HuH-7.5 (cell line): ENCODE results near the gene GEN1.

Source experiments
- DNase-seq: peaks from one replicate; pipeline ENCODE4 v3.0.0; 2011; ENCODE audit warnings: low spot score

The GEN1 gene

DNA sequence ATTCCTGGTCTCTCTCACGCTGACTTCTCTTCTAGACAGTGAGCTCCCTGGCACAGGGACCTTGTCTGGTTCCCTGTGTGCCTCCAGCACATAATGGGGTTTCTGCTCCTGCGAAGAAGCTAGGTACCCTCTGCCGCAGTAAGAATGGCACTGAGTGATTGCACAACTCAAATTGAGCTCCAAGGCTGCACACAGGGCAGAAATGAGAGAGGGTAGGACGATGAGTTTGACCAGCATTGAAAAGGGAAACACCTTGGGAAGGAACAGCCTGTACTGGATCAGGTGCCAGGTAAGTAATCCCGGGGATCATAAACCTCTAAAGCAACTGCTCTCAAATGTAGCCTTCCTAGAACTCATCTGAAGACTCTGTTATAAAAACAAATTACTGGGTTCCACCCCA, 41.4 kb downstream of the GEN1 start:
- DNase-seq: no peak

DNA sequence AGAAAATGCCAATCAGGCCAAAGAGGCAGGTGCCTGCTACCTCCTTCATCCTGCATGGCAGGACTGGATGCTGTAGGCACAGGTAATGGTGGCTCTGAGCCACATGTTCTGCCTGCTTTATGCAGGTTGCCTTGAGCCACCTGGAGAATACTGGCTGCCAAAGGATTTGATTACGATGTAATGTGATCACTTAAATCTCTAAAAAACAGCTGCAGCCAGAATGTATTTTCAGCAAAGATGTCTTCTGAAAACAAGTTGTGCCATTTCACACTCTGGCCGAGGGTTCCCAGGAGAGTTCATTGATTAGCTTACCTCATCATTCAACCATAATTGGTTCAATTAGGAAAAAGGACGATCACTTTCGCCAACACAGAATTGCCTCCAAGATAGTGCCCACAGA, 44.4 kb downstream of the GEN1 start:
- DNase-seq: no peak

DNA sequence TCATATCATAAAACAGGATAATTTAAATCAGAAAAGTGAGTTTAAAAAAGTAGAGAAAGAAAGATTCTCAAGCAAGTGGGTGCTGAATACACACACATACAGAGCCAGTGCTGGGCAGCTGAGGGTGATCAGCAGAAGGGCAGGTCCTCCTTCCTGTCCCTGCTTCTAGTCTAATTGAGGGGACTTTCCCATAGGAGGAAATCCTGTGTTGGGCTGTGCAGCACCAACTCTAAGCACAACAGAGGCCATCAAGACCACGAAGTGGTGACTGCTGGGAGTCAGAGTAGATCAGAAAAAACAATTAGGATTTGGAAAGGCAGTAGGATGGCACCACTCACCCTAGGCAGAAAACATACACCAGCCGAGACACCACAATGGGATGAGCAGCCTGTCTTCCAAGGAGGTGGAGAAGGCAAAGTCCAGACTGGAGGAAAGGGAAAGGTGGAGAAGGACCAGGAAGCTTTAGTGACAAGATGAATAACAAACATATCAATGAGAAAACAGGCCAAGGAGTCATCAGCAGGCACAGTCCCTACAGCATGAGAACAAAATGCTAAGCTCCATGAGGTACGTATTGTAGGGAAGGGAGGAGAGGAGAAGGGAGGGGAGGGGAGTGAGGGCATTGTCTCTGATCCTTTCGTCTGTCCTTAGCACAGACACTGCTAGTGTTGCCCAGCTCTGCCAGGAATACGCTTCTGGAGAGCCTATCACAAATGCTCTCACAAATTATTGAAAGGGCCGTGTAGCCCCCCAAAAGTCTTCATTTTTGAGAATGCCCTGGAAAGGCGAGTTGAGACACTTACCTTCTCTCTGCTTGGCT, 45.6 kb downstream of the GEN1 start:
- DNase-seq: no peak

DNA sequence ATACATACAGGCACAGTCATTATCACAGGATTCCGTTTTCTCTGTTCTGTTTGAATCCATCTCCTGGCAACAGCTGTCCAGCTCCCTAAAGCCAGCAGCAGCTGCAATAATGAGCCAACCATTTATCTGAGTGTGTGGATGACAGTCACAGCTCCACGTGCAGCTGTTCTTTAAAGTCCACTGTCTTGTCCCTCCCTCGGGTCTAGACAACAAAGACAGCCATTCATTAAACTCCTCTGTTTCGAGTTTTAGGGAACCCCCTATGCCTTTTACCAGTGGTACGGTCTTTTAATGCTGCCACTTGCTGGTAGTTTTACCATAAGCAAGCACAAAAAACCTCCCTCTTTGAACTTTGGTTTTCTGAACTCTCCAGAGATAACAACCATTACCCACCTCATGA, 46.3 kb downstream of the GEN1 start:
- DNase-seq: no peak

DNA sequence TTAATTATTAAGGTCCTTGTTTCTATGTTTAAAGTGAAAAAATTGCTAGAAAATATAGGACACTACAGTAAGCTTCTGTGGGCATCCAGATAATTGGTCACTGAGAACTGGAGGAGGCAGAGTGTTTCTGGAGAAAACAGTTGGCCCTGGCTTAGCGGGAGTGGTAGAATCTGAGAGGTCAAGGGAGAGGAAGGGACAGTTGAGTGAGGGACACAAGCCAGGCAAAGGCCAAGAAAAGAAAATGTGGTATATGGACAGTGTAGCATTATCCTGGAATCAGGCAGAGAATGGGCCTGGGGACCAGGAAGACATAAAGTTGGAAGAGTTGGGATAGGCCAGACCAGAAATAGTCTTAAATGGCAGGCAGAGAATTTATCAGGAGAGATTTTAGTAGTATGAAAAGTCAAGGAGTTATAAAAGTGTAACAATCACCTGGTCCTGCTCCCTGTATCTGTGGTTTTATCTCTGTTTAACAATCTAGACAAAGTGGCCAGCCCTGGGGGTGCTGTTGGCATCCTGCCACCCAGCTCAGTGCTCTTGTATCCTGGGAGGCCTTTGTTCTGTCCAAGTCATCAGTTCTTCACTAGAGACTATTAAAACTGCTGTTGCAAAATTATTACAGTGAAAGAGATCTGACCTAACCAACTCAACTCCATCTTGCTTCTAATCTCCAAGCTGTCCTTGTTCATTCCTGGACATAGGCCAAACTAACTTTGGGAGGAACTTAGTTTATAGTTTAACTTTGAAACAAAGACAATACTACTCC, 46.9 kb downstream of the GEN1 start:
- DNase-seq: no peak

DNA sequence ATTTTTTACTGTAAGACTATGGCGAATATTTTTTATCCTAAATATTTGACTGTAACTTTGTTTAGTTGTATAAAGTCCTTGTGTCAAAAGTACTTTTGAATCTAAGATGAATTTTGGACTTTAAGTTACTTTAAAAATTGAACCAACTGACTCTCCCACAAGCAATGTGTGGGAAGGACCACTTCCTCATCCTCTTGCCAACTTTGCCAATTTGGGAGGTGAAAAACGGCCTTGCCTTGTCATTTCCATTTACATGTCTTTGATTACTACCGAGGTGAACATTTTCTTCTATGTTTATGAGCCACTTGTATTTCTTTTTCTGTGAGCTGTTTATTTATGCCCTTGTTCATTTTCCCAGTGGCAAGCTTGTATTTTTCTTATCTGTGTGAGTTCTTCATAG, 49.6 kb downstream of the GEN1 start:
- no peak for DNase-seq

DNA sequence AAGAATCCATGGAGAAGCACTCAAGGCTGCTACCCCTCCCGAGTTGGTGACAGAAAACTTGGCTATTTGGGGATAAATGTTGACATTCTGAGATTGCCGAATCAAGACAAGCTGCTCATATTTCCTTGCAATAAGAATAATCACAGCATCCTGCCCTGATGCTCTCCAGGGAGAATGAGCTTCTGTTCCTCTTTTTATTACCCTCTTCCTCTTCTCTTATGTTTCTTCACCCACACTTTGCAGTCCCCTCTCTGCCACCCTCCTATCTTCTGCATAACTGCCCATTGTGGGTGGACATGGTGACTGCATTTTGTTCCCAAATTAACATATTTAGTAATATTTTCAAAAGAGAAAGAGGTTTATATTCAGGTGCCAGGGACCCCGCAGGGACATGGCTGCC, 50.4 kb downstream of the GEN1 start:
- DNase-seq: no peak

DNA sequence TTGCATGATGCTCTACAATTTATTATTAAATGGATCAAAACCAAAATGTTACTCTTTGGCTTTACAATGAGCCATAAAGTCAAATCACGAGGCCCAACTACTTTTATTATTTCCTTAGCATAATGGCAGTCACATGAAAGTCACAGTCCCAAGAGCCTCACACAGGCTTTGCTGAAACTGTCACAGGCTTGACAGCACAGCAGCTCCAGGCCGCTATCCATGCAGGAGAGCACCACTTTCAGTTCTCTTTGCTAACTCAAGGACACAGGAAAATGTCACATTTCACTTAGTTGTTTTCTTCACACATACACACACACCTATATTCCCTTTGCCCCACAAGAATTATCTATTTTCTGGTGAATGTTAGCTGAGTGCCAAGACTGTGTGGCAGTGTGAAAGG, 51.2 kb downstream of the GEN1 start:
- no peak for DNase-seq

DNA sequence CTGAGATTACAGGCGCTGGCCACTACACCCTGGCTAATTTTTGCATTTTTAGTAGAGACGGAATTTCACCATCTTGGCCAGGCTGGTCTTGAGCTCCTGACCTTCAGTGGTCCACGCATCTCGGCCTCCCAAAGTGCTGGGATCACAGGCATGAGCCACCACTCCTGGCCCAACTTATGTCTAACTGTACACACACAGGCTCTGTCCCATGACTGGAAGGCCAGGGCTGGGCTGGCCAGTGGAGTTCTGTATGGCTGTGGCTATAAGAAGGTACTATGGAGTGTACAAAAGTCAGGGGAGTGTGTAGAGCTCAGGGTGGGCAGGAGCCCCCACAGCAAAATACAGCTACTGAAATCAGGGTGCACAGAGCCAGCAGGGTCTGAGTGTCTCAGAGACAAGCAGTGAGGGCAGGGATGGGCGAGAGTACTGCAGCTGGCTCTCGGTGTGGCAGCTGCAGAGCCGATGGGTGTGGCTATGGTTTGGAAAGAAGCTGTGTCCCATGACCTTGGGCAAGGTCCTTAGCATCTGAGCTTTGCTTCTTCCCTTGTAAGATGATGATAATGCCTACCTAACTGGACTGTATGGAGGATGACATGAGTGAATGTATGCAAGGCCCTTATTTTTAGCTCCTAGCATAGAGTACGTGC, 51.9 kb downstream of the GEN1 start:
- no peak for DNase-seq

DNA sequence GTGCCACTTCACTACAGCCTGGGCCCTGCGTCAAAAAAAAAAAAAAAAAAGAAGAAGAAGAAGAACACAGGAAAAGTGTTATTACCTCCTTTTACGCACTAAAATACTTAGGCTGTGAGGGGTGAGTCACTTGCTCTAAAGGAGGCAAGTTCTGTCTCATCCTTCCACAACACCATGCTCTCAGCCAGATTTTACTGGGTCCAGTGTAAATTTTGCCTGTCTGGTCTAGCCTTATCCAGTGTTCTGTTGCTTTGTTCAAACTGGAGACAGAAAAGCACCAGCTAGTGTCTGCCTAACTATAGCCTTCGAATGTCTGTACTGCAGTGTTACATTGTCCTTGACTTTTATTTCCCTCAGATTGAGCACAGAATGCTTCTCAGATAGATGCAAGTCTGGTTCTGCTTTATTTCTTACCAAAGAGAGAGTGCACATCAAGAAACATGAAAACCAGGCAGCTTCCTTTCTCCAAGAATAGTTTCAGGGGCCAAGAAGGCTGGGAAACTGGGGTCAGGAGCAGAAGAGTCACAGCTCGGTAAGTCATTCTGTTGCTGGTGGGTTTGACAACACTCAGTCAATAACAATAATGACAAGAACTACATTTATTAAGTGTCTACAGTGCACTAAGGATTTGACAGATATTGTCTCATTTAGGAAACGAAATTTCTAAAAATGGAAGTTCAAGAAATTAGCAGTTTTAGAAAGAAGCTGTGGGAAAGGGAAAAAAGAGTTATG, 59.2 kb downstream of the GEN1 start:
- DNase-seq: no peak

DNA sequence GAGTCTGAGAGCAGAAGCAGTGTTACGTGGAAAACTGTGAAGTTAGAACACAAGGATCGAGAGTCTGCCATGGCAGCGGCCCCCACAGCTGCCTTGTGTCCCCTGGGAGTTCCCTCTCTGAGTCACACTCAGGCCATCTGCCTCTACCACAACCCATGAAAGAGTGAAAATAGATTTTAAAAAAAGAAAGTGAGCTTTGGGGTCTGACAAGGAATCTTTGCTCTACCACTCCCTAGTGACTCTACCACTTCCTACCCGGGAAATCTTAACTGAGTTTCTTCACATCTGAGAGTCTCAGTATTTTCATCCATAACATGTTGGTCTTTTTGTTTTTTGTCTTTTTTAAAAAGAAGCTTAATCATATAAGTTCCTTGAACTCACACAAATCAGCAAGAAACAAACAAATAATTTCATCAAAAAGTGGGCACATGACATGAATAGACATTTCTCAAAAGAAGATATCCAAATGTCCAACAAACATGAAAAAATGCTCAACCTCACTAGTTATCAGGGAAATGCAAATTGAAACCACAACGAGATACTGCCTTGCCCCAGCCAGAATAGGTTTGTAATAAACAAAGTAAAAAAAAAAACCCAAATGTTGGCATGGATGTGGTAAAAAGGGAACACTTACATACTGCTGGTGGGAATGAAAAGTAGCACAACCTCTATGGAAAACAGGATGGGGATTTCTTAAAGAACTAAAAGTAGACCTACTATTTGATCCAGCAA, 60.0 kb downstream of the GEN1 start:
- no peak for DNase-seq

DNA sequence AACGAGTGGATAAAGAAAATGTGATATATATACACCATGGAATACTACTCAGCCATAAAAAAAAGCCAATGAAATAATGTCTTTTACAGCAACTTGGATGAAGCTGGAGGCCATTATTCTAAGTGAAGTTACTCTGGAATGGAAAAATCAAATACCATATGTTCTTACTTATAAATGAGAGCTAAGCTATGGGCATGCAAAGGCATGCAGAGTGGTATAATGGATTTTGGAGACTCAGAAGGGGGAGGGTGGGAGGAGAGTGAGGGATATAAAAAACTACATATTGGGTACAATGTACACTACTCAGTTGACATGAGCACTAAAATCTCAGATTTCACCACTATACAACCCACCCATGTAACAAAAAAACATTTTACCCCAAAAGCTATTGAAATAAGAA, 60.7 kb downstream of the GEN1 start:
- no peak for DNase-seq

DNA sequence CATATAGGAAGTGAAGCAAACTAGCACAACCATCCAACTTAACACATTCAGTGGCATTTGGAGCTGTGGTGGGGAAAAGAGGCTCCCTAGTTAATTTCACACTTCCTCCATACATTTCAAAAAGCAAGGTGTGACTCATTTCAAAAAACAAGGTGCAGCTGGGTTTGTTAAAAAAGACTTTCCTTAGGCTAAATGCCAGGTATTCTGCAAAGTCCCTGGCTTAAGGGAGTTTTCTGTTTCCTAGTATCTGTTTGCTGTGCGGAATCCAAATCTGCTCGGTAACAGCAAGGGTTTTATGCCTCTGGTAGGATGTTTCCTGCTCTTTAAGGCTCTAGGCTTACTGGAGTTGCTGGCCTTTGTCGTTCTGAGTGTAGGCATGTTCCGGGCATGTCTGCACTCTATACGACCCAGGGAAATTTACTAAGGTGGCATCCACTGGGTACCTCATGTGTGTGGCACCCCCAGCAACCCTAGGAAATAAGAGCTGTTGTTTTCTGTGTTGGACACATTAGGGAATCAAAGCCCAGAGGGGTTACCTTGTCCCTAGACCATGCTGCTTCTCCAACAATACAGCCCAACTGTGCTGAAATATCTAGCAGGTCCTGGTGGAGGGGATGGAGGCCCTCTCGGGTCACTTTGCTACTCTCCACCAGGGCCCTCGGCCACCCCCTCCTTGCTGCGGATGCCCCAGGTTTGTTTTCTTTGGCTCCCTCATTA, 61.7 kb downstream of the GEN1 start:
- no peak for DNase-seq

DNA sequence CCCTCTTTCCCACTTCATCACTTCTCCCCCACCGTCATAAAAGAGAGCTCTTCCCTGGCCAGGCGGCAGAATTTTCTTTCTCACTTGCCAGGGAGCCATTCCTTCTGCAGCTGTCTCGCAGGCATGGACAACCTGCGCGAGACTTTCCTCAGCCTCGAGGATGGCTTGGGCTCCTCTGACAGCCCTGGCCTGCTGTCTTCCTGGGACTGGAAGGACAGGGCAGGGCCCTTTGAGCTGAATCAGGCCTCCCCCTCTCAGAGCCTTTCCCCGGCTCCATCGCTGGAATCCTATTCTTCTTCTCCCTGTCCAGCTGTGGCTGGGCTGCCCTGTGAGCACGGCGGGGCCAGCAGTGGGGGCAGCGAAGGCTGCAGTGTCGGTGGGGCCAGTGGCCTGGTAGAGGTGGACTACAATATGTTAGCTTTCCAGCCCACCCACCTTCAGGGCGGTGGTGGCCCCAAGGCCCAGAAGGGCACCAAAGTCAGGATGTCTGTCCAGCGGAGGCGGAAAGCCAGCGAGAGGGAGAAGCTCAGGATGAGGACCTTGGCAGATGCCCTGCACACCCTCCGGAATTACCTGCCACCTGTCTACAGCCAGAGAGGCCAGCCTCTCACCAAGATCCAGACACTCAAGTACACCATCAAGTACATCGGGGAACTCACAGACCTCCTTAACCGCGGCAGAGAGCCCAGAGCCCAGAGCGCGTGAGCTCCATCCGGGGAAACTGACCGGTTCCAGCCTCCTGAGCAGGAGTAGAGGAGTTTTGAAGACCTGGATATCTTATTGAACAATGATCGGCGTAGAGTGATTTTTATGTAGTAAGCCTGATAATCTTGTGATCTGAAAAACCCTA, 62.7 kb downstream of the GEN1 start, which contains the start of gene MSGN1:
Gene MSGN1, plus strand, starts transcription at position 65 of the 850 bp plus-strand sequence. Its CDS starts 59 bp downstream, at position 124.
- DNase-seq: no peak

DNA sequence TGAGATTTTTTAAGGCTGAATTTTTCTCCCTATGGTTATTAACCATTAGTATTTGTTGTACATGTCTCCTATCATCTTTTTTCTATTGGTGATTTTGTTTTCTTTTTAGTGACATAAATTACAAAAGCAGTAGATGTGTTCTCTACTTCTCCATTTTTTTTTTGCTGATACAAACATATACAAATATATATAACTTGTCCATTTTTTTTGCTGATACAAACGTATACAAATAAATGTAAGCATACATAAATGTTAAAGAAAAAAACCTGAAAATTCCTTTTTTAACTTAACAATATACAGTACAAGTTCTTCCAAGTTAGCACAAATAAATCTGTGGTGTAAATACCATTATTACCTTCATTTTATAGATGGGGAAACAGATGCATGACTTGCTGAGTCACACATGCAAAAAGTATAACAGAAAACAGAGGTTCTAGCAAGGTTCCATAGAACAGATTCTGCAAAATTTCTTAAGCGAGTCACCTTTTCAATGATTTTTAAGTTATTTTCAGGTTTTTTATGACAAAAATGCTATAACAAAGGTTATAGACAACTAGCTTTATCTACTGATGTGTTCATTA, 64.4 kb downstream of the GEN1 start:
- DNase-seq: no peak

DNA sequence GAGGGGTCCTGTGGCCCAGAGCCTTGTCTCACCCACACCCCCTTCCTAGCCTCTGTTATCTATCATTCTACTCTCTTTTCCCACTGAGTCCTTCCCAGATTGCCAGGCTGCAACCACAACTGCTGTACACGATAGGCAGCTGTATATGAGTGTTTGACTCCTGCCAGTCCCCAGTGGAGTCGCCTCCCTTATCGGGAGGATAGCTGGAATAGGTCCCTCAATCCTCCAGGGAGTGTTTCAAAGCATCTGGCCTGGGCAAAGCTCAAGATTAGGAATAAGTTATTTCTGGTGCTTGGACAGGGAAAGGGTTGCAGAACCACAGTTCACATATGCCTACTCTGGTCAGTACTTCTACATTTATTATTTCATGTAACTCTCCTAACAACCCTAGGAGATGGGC, 67.1 kb downstream of the GEN1 start:
- DNase-seq: no peak

DNA sequence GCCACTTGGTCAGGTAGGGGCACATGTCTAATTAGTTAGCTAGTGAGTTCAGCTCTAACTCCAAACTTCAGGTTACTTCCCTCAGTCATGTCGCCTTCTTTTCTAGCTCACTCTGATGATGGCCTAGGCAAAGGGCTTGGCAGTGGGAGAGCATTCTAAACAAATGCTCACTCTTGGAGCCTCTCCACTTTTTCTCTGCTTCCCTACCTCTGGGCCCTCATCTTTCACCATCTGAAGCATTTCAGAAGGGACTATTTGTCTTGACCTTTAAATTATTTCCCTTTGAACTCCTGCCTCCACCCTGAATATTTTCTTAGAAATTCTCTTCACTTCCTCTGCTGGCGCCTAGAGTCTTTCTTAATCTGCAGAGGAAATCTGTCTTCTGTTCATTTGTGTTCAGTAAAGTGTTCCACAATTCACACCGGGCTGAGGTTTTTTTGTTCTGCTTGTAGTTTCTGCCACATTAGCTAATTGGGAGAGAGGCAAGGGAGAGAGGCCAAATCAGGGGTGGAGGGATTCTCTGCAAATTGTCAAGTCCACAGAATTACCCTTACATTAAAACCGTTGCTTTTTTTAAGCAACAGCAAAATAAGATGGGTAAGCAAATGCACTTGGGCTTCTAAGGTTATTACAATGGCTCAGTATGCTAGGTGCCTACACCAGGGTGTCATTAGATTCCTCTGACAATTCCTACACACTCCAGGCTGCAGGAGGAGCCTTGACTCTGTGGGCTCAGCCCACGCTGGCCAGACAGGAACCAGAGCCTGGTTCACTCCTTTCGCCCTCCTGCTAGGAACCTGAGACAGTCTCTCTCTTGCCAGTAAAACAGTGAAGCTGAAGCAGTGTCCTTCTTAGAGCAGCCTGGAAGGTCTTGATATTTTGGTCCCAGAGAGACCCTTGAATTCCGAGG, 67.9 kb downstream of the GEN1 start:
- no peak for DNase-seq

DNA sequence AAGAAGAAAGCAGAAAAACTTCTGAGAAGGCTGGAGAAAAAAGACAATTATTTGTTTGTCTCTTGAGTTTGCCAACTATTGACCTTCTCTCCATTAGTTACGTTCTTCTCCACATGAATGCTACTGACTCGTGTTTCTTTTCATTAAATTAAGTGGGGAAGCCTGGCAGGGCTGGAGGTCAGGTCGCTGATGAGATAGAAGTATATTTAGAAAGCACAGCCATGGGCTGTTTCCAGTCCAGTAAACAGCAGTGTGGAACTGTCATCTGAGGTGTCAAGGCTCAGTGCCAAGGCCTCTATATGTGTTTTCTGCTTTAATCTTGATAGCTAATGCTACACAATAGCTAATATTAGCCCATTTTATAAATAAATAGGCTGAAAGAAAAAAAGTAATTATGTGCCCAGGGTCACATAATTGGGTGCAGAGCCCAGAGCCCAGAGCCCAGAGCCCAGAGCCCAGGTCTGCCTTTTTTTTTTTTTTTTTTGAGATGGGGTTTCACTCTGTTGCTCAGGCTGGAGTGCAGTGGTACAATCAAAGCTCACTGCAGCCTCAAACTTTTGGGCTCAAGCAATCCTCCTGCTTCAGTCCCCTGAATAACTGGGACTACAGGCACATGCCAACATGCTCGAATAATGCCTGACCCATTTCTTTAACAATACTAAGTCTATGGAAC, 68.6 kb downstream of the GEN1 start:
- DNase-seq: no peak
